ENCODE results near the gene SFRP2.
A peak's percentile ranks its signal among the peaks of the same experiment; 100 is the strongest.

SFRP2 gene

DNA sequence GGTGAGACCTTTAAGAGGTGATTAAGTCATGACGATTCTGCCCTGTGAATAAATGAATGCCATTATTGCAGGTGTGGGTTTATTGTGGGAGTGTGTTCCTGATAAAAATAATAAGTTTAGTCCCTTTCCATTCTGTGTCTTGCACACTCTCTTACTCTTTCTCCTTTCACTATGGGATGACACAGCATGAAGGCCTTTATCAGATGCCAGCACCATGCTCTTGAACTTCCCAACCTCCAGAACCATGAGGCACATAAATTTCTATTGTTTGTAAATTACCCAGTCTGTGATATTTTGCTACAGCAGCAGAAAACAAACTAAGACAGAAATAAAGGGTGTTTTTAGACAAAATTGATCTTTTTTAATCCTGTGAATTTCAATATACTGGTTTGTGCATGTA lies 10.5 kb downstream of the SFRP2 start:
- DNase-seq = no peak
- in situ Hi-C loops (cut with MboI; ENCODE audit: low pct_unique_long_range_greater_than_20kb, low sequenced_read_pairs) = no loop called here

- no peak for DNase-seq
- in situ Hi-C loops (cut with MboI; ENCODE audit: low pct_unique_long_range_greater_than_20kb, low sequenced_read_pairs) = no loop called here
Measured at GRCh38 chr4:153777421-153777820, 11.5 kb downstream of the SFRP2 start.

DNA sequence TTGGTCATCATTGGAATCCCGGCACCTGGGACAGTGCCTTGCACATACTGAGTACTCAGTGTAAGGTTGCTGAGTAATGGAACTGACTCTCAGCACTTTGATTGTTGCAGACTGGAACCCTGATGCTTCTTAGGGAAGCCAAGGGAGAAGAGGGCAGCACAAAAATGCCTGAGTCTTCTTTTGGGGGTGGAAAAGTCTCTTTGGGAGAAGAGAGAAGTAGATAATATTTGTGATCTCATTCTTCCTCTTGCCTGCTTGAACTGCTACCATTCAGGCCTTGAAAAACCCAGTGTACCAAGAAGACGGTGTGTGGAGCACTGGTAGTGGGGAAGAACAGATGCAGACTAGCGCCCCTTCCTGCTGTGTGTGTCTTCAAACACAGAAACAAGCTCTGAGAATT lies 12.3 kb downstream of the SFRP2 start:
- in situ Hi-C loops (cut with MboI; ENCODE audit: low pct_unique_long_range_greater_than_20kb, low sequenced_read_pairs) = no loop called here
- DNase-seq = no peak

- peak; percentile 77 for DNase-seq
- in situ Hi-C loops (cut with MboI; ENCODE audit: low pct_unique_long_range_greater_than_20kb, low sequenced_read_pairs) = no loop called here
Measured at GRCh38 chr4:153773236-153773690, 15.6 kb downstream of the SFRP2 start.

DNA sequence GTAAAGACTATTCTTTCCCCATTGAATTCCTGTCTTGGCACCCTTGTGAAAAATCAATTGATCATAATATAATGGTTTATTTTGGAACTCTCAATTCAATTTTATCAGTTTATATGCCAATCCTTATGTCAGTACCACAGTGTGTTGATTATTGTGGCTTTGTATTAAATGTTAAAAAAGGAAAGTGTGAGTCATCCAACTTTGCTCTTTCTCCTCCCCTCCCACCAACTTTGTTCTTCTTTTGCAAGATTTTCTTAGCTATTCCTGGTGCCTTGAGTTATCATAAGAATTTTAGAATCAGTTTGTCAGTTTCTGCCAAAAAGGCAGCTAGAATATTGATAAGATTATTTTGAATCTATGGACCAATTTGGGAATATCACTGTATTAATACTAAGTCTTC lies 17.8 kb downstream of the SFRP2 start:
- in situ Hi-C loops (cut with MboI; ENCODE audit: low pct_unique_long_range_greater_than_20kb, low sequenced_read_pairs) = no loop called here
- DNase-seq = peak; percentile 40

DNA sequence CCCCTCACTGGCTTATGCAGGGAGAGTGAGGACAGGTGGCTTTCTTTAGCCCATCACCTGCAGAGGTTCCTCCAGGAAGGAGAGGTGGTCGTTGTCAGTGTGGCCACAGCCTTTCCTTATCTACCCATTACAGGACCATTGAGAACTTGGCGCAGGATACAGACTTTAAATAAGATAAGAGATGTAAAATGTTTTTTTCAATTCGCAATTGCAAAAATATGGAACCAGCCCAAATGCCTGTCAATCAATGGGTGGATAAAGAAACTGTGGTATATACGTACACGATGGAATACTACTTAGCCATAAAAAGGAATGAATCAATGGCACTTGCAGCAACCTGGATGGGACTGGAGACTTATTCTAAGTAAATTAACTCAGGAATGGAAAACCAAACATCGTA lies 22.1 kb downstream of the SFRP2 start:
- in situ Hi-C loops (cut with MboI; ENCODE audit: low pct_unique_long_range_greater_than_20kb, low sequenced_read_pairs) = no loop called here
- DNase-seq = no peak

- DNase-seq = no peak
- in situ Hi-C loops (cut with MboI; ENCODE audit: low pct_unique_long_range_greater_than_20kb, low sequenced_read_pairs) = no loop called here
Measured at GRCh38 chr4:153765894-153766293, 23.0 kb downstream of the SFRP2 start.

DNA sequence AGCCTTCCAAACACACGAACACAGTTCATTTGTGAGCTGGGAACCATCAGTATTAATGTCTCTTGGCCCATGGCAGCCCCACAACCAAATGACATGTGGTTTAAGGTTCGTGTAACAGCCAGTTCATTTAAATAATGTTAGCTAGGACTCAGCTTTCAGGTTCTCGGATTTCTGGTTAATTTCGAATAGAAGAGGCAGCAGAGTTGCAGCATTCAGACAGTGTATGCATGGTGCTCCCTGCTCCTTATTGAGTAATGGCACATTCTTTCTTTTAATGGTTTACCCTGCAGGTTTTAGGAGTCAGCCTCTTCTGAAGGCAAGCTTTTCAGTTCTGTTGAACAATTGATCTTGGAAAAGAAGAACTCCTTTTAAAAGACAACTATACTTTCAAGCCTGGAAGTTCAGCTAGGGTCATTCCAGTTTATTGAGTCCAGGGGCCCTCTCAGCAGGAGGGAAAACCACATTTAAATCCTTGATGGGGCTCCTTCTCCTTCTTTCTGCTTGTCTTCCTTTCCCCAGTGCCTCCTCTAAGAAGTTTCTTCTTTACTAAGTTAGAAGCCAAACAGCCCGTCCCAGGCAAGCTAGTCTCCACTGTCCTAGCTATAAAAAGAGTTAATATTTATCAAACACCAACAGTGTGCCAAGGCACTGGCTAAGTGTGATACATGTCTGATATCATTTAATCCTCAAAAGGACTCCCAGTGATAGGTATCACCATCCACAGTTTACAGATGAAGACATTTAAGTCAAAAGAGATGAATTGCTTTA lies 24.1 kb downstream of the SFRP2 start:
- DNase-seq = peak; percentile 48
- in situ Hi-C loops (cut with MboI; ENCODE audit: low pct_unique_long_range_greater_than_20kb, low sequenced_read_pairs) = no loop called here

GRCh38 chr4:153763404-153763803 lies 25.5 kb downstream of the SFRP2 start:
- peak; percentile 37 for DNase-seq
- in situ Hi-C loops (cut with MboI; ENCODE audit: low pct_unique_long_range_greater_than_20kb, low sequenced_read_pairs) = no loop called here

DNA sequence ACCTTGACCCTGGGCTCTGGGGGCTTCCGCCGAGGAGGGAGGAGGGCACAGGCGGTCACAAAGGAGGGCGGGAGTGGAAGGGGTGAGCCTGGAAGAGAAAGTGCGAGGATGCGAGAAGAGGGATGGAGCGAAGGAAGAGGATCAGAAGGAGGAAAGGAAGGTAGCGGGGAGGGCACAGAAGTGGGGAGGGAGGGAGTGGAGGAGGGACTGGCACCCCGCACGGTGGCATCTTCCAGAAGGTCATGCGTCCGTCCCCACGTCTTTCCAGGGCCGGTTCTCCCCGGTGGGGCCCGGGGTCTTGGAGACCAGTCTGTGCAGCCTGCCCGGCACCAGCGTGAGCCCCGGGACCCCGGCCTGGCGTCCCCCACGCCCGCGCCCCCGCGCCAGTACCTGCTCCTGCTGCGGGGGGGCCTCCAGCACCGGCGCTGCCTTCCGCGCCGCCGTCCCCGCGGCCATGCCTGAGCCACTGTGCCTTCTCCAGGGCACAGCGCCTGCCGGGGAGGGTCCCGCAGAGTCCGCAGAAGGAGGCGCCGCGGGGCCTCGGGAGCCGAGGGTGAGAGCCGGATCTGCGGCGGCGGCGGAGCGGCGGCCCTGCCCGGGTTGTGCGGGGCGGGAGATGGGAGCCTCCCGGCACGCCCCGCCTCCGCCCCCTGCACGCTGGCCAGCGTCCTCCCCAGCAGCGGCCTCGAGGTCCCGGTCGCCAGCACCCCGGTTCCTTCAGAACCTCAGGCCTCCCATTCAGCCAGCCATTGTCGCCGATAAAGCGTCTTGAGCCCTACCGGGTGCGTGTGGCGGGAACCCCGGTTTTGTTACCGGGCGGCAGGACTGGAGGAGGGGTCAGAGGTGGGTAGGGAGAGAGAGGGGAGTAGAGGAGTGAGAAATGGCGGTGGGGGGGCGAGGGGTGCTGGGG lies 29.2 kb downstream of the SFRP2 start, which contains the start of gene RNF175:
Gene RNF175, minus strand, starts transcription at position 618 of the 910 bp plus-strand sequence. Its CDS starts 162 bp downstream, at position 456.
- in situ Hi-C loops (cut with MboI; ENCODE audit: low pct_unique_long_range_greater_than_20kb, low sequenced_read_pairs) = no loop called here
- DNase-seq = no peak

- in situ Hi-C loops (cut with MboI; ENCODE audit: low pct_unique_long_range_greater_than_20kb, low sequenced_read_pairs) = no loop called here
- DNase-seq = no peak
Measured at GRCh38 chr4:153758688-153759406, 30.0 kb downstream of the SFRP2 start.

GRCh38 chr4:153758136-153758535 lies 30.7 kb downstream of the SFRP2 start:
- DNase-seq = no peak
- in situ Hi-C loops (cut with MboI; ENCODE audit: low pct_unique_long_range_greater_than_20kb, low sequenced_read_pairs) = no loop called here

DNA sequence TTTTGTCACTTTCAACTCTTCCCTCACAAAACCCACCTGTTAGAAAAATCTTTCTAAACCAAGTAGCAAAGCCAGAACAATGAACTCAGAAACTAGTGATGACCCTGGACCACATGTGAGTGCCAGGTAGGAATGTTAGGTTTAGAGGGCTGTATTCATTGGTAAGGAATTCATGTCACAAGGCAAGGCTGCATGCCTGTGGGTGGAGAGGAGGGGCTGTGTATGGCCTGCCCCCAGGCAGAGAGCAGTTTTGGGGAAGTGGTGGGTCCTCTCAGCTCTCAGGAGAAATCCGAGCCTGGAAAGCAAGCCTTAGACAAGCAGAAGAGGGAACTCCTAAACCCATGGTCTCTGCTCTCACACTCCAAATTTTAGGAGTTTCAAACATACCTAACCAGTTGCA lies 31.5 kb downstream of the SFRP2 start:
- peak; percentile 72 for DNase-seq
- in situ Hi-C loops (cut with MboI; ENCODE audit: low pct_unique_long_range_greater_than_20kb, low sequenced_read_pairs) = no loop called here

DNA sequence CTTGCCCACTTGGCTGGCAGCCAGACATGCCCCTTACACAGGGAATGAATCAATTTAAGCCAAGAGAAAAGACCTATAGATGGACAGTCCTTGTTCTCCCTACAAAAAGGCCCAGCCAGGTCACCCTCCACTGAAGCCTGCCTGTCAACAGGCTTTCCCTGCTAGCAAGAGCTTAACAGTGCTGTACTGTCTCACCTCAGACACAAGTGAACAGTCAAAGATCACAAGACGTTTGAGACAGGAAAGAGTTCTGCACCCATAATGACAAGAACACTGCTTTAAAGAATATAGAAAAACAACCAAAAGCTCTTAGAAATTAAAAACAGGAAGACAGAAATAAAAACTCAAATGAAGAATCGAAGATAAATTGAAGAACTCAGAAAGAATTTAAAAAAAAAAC lies 33.7 kb downstream of the SFRP2 start:
- in situ Hi-C loops (cut with MboI; ENCODE audit: low pct_unique_long_range_greater_than_20kb, low sequenced_read_pairs) = no loop called here
- no peak for DNase-seq

DNA sequence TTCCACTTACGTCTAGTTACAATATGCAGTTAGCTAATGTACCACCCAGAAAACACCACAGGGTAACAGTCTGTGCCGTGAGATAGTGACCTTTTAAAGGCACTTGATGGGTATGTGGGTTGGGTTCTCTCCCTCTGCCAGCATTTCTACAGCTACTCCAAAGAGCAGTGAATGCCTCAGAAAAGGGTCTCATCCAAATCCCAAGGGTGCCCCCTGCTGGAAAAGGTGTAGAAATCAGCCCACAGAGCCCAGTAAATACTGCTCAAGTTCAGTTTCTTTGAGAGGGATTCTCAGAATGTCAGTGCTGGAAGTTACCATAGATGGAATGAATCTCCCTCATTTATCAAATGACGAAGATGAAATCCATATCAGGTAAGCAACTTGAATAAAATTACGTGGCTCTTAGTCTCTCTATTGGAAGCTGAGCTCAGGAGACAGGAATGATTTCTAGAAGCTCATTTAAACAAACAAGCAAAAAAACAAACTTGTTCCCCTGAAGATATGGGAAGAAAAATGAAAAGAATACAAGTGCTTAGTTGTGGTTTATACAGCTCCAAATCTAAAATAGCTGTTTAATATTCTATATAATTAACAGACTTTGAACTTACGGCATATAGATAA lies 38.6 kb downstream of the SFRP2 start:
- DNase-seq = peak; percentile 86
- in situ Hi-C loops (cut with MboI; ENCODE audit: low pct_unique_long_range_greater_than_20kb, low sequenced_read_pairs) = no loop called here

GRCh38 chr4:153748378-153748777 lies 40.5 kb downstream of the SFRP2 start:
- peak; percentile 49 for DNase-seq
- in situ Hi-C loops (cut with MboI; ENCODE audit: low pct_unique_long_range_greater_than_20kb, low sequenced_read_pairs) = no loop called here

DNA sequence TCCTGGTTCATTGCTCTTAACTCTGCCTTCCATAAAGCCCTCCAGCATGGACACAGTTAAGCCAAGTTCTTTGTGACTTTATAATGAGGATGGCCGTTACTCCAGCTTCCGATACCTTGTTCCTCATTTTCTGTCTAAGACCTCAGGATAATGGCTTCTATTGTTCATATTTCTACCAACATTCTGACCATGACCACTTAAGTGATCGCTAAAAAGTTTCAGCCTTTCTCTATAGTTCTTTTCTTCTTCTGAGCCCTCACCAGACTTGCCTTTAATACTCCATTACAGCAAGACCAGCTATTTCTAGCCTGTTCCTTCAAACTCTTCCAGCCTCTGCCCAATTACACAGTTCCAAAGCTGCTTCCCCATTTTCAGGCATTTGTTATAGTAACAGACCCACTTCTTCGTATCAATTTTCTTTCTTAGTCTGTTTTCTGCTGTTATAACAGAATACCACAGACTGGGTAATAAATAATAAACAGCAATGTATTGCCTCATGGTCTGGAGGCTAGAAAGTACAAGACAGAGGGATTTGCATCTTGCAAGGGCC lies 41.4 kb downstream of the SFRP2 start:
- in situ Hi-C loops (cut with MboI; ENCODE audit: low pct_unique_long_range_greater_than_20kb, low sequenced_read_pairs) = no loop called here
- peak; percentile 78 for DNase-seq

DNA sequence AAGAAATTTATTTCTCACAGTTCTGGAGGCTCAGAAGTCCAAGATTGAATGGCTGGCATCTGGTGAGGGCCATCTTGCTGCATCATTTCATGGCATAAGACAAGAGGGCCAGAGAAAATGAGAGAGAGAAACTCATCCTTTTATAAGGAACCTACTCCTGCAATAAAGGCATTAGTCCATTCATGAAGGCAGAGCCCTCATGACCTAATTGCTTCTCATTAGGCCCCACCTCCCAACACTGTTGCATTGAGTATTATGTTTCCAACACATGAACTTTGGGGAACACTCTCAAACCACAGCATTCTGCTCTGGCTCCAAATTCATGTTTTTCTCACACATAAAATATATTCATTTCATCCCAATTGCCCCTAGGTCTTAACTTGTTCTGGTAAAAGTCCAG lies 43.2 kb downstream of the SFRP2 start:
- in situ Hi-C loops (cut with MboI; ENCODE audit: low pct_unique_long_range_greater_than_20kb, low sequenced_read_pairs) = no loop called here
- DNase-seq = no peak

- no peak for DNase-seq
- in situ Hi-C loops (cut with MboI; ENCODE audit: low pct_unique_long_range_greater_than_20kb, low sequenced_read_pairs) = no loop called here
Measured at GRCh38 chr4:153741541-153741940, 47.3 kb downstream of the SFRP2 start.

Measured in KBM-7 (cell line).